Epithelial cell of proximal tubule (primary cell): ENCODE measurements around the gene RNF150. TPM values are rescaled to one million over a fixed set of nuclear protein-coding genes. Genes with fewer than 3 reads are reported as not detected.

ENCODE experiments used
- DNase-seq: peaks from one replicate; pipeline ENCODE4 v3.0.0-alpha.2; 2011; ENCODE audit warnings: low read depth
- H3K4me3 ChIP-seq: 2 replicates; pipeline ENCODE4 v1.5.1; 2011; ENCODE audit warnings: low read depth, mild to moderate bottlenecking, low read length
- CTCF ChIP-seq: conservative IDR thresholded peaks from 2 replicates; pipeline ENCODE4 v1.5.1; 2012; ENCODE audit warnings: low read depth, mild to moderate bottlenecking, low read length
- total RNA-seq: library from RNA; depleted of rRNA; stranded (reverse); fragments of >200 nt; gene quantifications from 2 replicates; pipeline ENCODE4 v1.2.3, GENCODE V29; 2015

RNF150 gene
- 0.58 and 0.69 TPM in 2 replicates for total RNA-seq

GRCh38 chr4:141133146-141133998 lies at the start of gene RNF150:
TSS of gene RNF150 (minus strand) at chr4:141133469.
- H3K4me3 ChIP-seq, result peak within 1 kb of the TSS; percentile 68
- peak; percentile 44 for DNase-seq
- peak; percentile 89 for TF ChIP-seq CTCF

- peak; percentile 60 for DNase-seq
- no peak overlapping the region for H3K4me3 ChIP-seq
- TF ChIP-seq CTCF, result no peak
Observed at GRCh38 chr4:141180991-141181761, 47.9 kb upstream of the RNF150 start.

GRCh38 chr4:141179474-141180373 lies 46.5 kb upstream of the RNF150 start:
- no peak for DNase-seq
- H3K4me3 ChIP-seq, result no peak overlapping the region
- TF ChIP-seq CTCF, result no peak

- H3K4me3 ChIP-seq, result no peak overlapping the region
- no peak for TF ChIP-seq CTCF
- no peak for DNase-seq
Observed at GRCh38 chr4:141177171-141177570, 43.9 kb upstream of the RNF150 start.

GRCh38 chr4:141174457-141174856 lies 41.2 kb upstream of the RNF150 start:
- no peak overlapping the region for H3K4me3 ChIP-seq
- no peak for TF ChIP-seq CTCF
- no peak for DNase-seq

GRCh38 chr4:141170671-141171070 lies 37.4 kb upstream of the RNF150 start:
- DNase-seq, result no peak
- no peak overlapping the region for H3K4me3 ChIP-seq

More at GRCh38 chr4:141170671-141171070, 37.4 kb upstream of the RNF150 start:
- TF ChIP-seq CTCF, result no peak
